Transverse colon (tissue), 4 donors: Measurements from ENCODE around the gene TTLL4.

Experiments
- CTCF ChIP-seq, 5 experiments: fragments of 200-600 bp in 3 of 5; fragments of 450-650 bp in 2 of 5; sonication (generic) in 3 of 5; IDR thresholded peaks; 1 replicate in 2 of 5; 2 replicates in 3 of 5; pipeline ENCODE4 v1.5.1; 2016 to 2017; ENCODE audit warnings: antibody characterized with exemption in 5 of 5, inconsistent platforms in 3 of 5, mild to moderate bottlenecking in 2 of 5, moderate library complexity in 1 of 5
- EP300 ChIP-seq: sonication (generic); formaldehyde crosslinking; IDR thresholded peaks from one replicate; pipeline ENCODE4 v1.6.1; 2017; ENCODE audit warnings: antibody characterized with exemption, low read depth
- POLR2A ChIP-seq: fragments of 450-650 bp; IDR thresholded peaks from one replicate; pipeline ENCODE4 v1.6.1; 2016; ENCODE audit warnings: antibody characterized with exemption, mild to moderate bottlenecking, moderate library complexity
- POLR2AphosphoS5 ChIP-seq, 3 donors: sonication (generic); formaldehyde crosslinking; IDR thresholded peaks; one replicate each; pipeline ENCODE4 v1.6.1; 2016; ENCODE audit warnings: antibody characterized with exemption in 3 of 3

DNA sequence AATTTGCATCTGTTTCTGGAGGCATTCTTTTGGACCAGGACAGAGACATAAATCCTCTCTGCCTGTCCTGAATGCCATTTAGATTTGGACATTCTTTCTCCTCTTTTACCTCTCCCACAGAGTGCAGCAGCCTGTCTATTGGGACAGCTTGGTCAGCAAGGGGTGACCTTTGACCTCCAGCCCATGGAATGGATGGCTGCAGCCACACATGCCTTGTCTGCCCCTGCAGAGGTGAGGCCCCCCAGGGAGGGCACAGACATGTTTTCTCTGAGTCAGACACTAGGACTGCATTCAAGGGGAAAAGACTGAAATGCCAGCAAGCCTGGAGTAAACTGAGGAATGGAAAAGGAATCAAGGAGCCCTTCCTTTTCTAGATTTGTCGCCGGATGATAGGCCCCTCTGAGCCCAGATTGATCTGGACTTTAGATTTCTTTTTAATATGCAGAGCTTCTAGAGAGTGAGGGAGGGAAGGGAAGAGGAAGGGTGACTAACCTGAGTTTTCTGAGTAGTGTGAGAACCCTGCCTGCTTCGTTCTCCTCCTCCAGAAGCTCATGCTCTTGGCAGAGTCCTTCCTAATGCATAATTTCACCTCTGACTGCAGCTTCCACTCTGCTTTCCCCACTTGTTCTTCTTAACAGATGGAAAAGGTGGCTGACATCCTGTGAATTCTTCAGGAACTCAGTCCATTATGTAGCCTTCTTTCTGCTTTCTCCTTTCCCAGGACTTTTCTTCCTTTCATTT is 16.1 kb upstream of the TTLL4 start:
- TF ChIP-seq CTCF (IDR thresholded peaks at IDR 0.05) (no peak), EP300 (no peak), POLR2A (no peak), POLR2AphosphoS5 (IDR thresholded peaks at IDR 0.05) (no peak)
